ENCODE data around the gene EPHA3.

Gene EPHA3

GRCh38 chr3:89289574-89290190 is 182.3 kb downstream of the EPHA3 start:
- Histone ChIP-seq H3K9me3 (ENCODE audit: control insufficient read depth, low read length) (no peaks in the 10 kb centered on the region), H3K4me1 (ENCODE audit: control insufficient read depth, insufficient read depth, low read depth, low read length) (no peaks in the 10 kb centered on the region), H2BK120ac (ENCODE audit: low read depth, low read length) (no peak overlapping the region), H3K36me3 (ENCODE audit: control insufficient read depth in 1 of 2, insufficient read depth in 2 of 2, low read depth in 1 of 2, low read length in 2 of 2) (no peaks in the 10 kb centered on the region), H2AK5ac (ENCODE audit: low read length, severe bottlenecking) (no peak overlapping the region), H3K4me3 (ENCODE audit: insufficient read depth in 1 of 2, low read depth in 1 of 2, low read length in 2 of 2) (no peak overlapping the region), H3K14ac (ENCODE audit: low read length in 2 of 2) (no peak overlapping the region), H2BK5ac (ENCODE audit: low read depth, low read length, poor library complexity, severe bottlenecking) (no peak overlapping the region), H2AFZ (ENCODE audit: low read depth, low read length) (no peak overlapping the region), H3K4ac (ENCODE audit: low read depth in 1 of 2, low read length in 2 of 2) (no peak overlapping the region), H3K18ac (ENCODE audit: low read depth in 1 of 2, low read length in 2 of 2) (no peak overlapping the region), H3K23ac (ENCODE audit: low read length in 2 of 2) (no peak overlapping the region), H3K4me2 (ENCODE audit: low read length, poor library complexity, severe bottlenecking) (no peak overlapping the region), H2BK12ac (ENCODE audit: low read length in 2 of 2) (no peak overlapping the region), H2BK15ac (ENCODE audit: low read depth, poor library complexity, severe bottlenecking) (no peak overlapping the region), H3K79me1 (replicated peaks; ENCODE audit: low read length, poor library complexity, severe bottlenecking) (no peaks in the 10 kb centered on the region), H3K9ac (ENCODE audit: low read length) (no peak overlapping the region), H3K27me3 (ENCODE audit: control insufficient read depth in 1 of 2, insufficient read depth in 1 of 2, low read length in 2 of 2) (no peaks in the 10 kb centered on the region), H4K91ac (ENCODE audit: low read length) (no peak overlapping the region), H3K27ac (ENCODE audit: low read length, poor library complexity, severe bottlenecking) (no peak overlapping the region), H4K8ac (ENCODE audit: low read length) (no peak overlapping the region)
- 93% methylated on average over 4 of the region's 5 CpGs for WGBS
- no peak for DNase-seq

DNA sequence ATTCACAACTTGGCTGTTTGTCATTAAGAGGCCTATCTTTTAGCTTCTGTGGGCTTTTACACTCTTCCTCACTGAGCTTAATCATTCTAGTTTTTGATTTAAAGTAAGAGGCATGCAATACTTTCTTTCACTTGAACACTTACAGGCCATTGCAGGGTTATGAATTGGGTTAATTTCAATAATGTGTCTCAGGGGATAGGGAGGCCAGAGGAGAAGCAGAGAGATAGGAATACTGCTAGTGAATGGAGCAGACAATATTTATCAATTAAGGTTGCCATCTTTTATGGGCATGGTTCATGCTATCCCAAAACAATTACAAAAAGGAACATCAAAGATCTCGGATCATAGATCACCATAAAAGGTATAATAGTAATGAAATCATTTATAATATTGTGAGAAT is 189.8 kb downstream of the EPHA3 start:
- Histone ChIP-seq H2BK120ac (ENCODE audit: low read depth, low read length) (no peak overlapping the region), H2BK12ac (ENCODE audit: low read length in 2 of 2) (no peak overlapping the region), H3K36me3 (ENCODE audit: control insufficient read depth in 1 of 2, insufficient read depth in 2 of 2, low read depth in 1 of 2, low read length in 2 of 2) (no peaks in the 10 kb centered on the region), H4K91ac (ENCODE audit: low read length) (no peak overlapping the region), H3K18ac (ENCODE audit: low read depth in 1 of 2, low read length in 2 of 2) (no peak overlapping the region), H2BK5ac (ENCODE audit: low read depth, low read length, poor library complexity, severe bottlenecking) (no peak overlapping the region), H3K9ac (ENCODE audit: low read length) (no peak overlapping the region), H2AFZ (ENCODE audit: low read depth, low read length) (no peak overlapping the region), H2BK15ac (ENCODE audit: low read depth, poor library complexity, severe bottlenecking) (no peak overlapping the region), H3K14ac (ENCODE audit: low read length in 2 of 2) (no peak overlapping the region), H3K4me3 (ENCODE audit: insufficient read depth in 1 of 2, low read depth in 1 of 2, low read length in 2 of 2) (no peak overlapping the region), H4K8ac (ENCODE audit: low read length) (no peak overlapping the region), H2AK5ac (ENCODE audit: low read length, severe bottlenecking) (no peak overlapping the region), H3K27ac (ENCODE audit: low read length, poor library complexity, severe bottlenecking) (no peak overlapping the region), H3K79me1 (replicated peaks; ENCODE audit: low read length, poor library complexity, severe bottlenecking) (no peaks in the 10 kb centered on the region), H3K9me3 (ENCODE audit: control insufficient read depth, low read length) (no peaks in the 10 kb centered on the region), H3K4me1 (ENCODE audit: control insufficient read depth, insufficient read depth, low read depth, low read length) (no peaks in the 10 kb centered on the region), H3K4ac (ENCODE audit: low read depth in 1 of 2, low read length in 2 of 2) (no peak overlapping the region), H3K4me2 (ENCODE audit: low read length, poor library complexity, severe bottlenecking) (no peak overlapping the region), H3K23ac (ENCODE audit: low read length in 2 of 2) (no peak overlapping the region), H3K27me3 (ENCODE audit: control insufficient read depth in 1 of 2, insufficient read depth in 1 of 2, low read length in 2 of 2) (no peaks in the 10 kb centered on the region)
- WGBS: no CpG with 5 or more reads among the region's 1 CpG
- no peak for DNase-seq

GRCh38 chr3:89300526-89300925 is 193.1 kb downstream of the EPHA3 start:
- no peak overlapping the region for H3K4me2 ChIP-seq (ENCODE audit: low read length, poor library complexity, severe bottlenecking)
- no peak overlapping the region for H3K27ac ChIP-seq (ENCODE audit: low read length, poor library complexity, severe bottlenecking)
- H2BK120ac ChIP-seq (ENCODE audit: low read depth, low read length): no peak overlapping the region
- H2AK5ac ChIP-seq (ENCODE audit: low read length, severe bottlenecking): no peak overlapping the region
- H4K8ac ChIP-seq (ENCODE audit: low read length): no peak overlapping the region
- no peak overlapping the region for H4K91ac ChIP-seq (ENCODE audit: low read length)
- no peak overlapping the region for H2BK15ac ChIP-seq (ENCODE audit: low read depth, poor library complexity, severe bottlenecking)
- H3K14ac ChIP-seq (ENCODE audit: low read length in 2 of 2): no peak overlapping the region
- H3K23ac ChIP-seq (ENCODE audit: low read length in 2 of 2): no peak overlapping the region
- no peak overlapping the region for H3K4ac ChIP-seq (ENCODE audit: low read depth in 1 of 2, low read length in 2 of 2)
- H3K36me3 ChIP-seq (ENCODE audit: control insufficient read depth in 1 of 2, insufficient read depth in 2 of 2, low read depth in 1 of 2, low read length in 2 of 2): no peaks in the 10 kb centered on the region
- no peak overlapping the region for H2BK5ac ChIP-seq (ENCODE audit: low read depth, low read length, poor library complexity, severe bottlenecking)
- no peak overlapping the region for H2AFZ ChIP-seq (ENCODE audit: low read depth, low read length)
- H3K4me3 ChIP-seq (ENCODE audit: insufficient read depth in 1 of 2, low read depth in 1 of 2, low read length in 2 of 2): no peak overlapping the region
- 80% methylated on average over 1 of the region's 2 CpGs for WGBS
- DNase-seq: no peak
- no peak overlapping the region for H3K18ac ChIP-seq (ENCODE audit: low read depth in 1 of 2, low read length in 2 of 2)
- no peaks in the 10 kb centered on the region for H3K79me1 ChIP-seq (replicated peaks; ENCODE audit: low read length, poor library complexity, severe bottlenecking)
- no peak overlapping the region for H3K9ac ChIP-seq (ENCODE audit: low read length)
- no peak overlapping the region for H2BK12ac ChIP-seq (ENCODE audit: low read length in 2 of 2)
- H3K4me1 ChIP-seq (ENCODE audit: control insufficient read depth, insufficient read depth, low read depth, low read length): no peaks in the 10 kb centered on the region
- H3K9me3 ChIP-seq (ENCODE audit: control insufficient read depth, low read length): no peaks in the 10 kb centered on the region
- no peaks in the 10 kb centered on the region for H3K27me3 ChIP-seq (ENCODE audit: control insufficient read depth in 1 of 2, insufficient read depth in 1 of 2, low read length in 2 of 2)

DNA sequence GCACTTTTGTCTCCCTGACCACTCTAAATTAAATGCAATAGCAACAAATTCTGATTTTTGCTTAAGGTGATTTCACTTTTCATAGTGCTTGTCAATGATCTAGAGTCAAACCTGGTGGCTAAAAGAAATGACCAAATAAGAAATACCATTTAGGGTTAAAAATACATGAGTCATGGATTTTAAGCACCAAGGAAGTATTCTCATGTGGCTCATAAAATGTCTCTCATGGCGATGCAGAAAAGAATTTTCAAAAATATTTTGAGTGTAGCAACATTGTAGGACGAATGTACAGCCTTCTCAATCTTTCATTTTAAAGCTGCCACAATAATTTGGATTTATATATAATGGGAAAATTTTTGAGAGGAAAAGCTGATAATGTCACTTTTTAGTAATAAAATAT is 193.6 kb downstream of the EPHA3 start:
- Histone ChIP-seq H3K4ac (ENCODE audit: low read depth in 1 of 2, low read length in 2 of 2) (no peak overlapping the region), H2BK12ac (ENCODE audit: low read length in 2 of 2) (no peak overlapping the region), H2BK5ac (ENCODE audit: low read depth, low read length, poor library complexity, severe bottlenecking) (no peak overlapping the region), H3K27me3 (ENCODE audit: control insufficient read depth in 1 of 2, insufficient read depth in 1 of 2, low read length in 2 of 2) (no peaks in the 10 kb centered on the region), H3K4me1 (ENCODE audit: control insufficient read depth, insufficient read depth, low read depth, low read length) (no peaks in the 10 kb centered on the region), H3K79me1 (replicated peaks; ENCODE audit: low read length, poor library complexity, severe bottlenecking) (no peaks in the 10 kb centered on the region), H3K9ac (ENCODE audit: low read length) (no peak overlapping the region), H3K18ac (ENCODE audit: low read depth in 1 of 2, low read length in 2 of 2) (no peak overlapping the region), H2AFZ (ENCODE audit: low read depth, low read length) (no peak overlapping the region), H2AK5ac (ENCODE audit: low read length, severe bottlenecking) (no peak overlapping the region), H4K91ac (ENCODE audit: low read length) (no peak overlapping the region), H3K23ac (ENCODE audit: low read length in 2 of 2) (no peak overlapping the region), H3K36me3 (ENCODE audit: control insufficient read depth in 1 of 2, insufficient read depth in 2 of 2, low read depth in 1 of 2, low read length in 2 of 2) (no peaks in the 10 kb centered on the region), H2BK120ac (ENCODE audit: low read depth, low read length) (no peak overlapping the region), H4K8ac (ENCODE audit: low read length) (no peak overlapping the region), H3K14ac (ENCODE audit: low read length in 2 of 2) (no peak overlapping the region), H3K27ac (ENCODE audit: low read length, poor library complexity, severe bottlenecking) (no peak overlapping the region), H3K4me2 (ENCODE audit: low read length, poor library complexity, severe bottlenecking) (no peak overlapping the region), H3K9me3 (ENCODE audit: control insufficient read depth, low read length) (no peaks in the 10 kb centered on the region), H3K4me3 (ENCODE audit: insufficient read depth in 1 of 2, low read depth in 1 of 2, low read length in 2 of 2) (no peak overlapping the region), H2BK15ac (ENCODE audit: low read depth, poor library complexity, severe bottlenecking) (no peak overlapping the region)
- no CpG with 5 or more reads among the region's 2 CpGs for WGBS
- no peak for DNase-seq

All from mesenchymal stem cell (in vitro differentiated cells and primary cell).